Measurements from ENCODE around the gene SNX17.
A peak's percentile ranks its signal among the peaks of the same experiment; 100 is the strongest.
"Not testable (repeated sequence)": the region's sequence is repeated elsewhere in the genome, so short reads cannot be mapped to it uniquely, and the experiment has no call there.

SNX17 gene

GRCh38 chr2:27400348-27401135 lies 30.1 kb downstream of the SNX17 start:
- no peak for DNase-seq (ENCODE audit: low read depth in 2 of 2)

- DNase-seq (ENCODE audit: low read depth in 2 of 2), result no peak
Observed at GRCh38 chr2:27407798-27408491, 37.5 kb downstream of the SNX17 start.

GRCh38 chr2:27408601-27409320 lies 38.3 kb downstream of the SNX17 start:
- peak in 1 of 2 donors; percentile 17 for DNase-seq (ENCODE audit: low read depth in 2 of 2)

- DNase-seq (ENCODE audit: low read depth in 2 of 2), result peak; percentile 97 to 98
Observed at GRCh38 chr2:27409321-27410073, 39.1 kb downstream of the SNX17 start, which contains the start of gene PPM1G. PPM1G (minus strand) TSS chr2:27409591; CDS start chr2:27409422, 169 bp downstream.

GRCh38 chr2:27412419-27413152 lies 42.2 kb downstream of the SNX17 start:
- no peak for DNase-seq (ENCODE audit: low read depth in 2 of 2)

- DNase-seq (ENCODE audit: low read depth in 2 of 2), result no peak
Observed at GRCh38 chr2:27416151-27416550, 45.7 kb downstream of the SNX17 start.

DNA sequence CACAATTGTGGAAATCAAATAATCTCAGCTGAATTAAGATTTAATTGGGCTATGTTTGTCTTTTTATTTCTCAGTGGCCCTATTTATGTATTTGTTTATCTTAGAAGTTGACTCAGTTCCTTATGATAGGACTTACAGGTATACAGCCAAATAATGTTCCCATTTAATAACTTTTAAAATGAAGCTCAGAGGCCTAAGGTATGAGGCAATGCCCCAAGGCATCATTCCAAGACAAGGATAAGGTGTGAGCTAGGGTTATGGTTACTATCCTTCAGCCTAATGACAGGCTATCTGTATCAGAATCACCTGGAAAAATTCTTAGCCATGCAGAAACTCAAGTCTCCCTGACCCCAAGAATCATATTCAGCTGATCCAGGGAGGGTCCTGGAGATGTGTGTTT lies 50.6 kb downstream of the SNX17 start:
- no peak for DNase-seq (ENCODE audit: low read depth in 2 of 2)

- no peak for DNase-seq (ENCODE audit: low read depth in 2 of 2)
Observed at GRCh38 chr2:27421660-27422250, 51.3 kb downstream of the SNX17 start.

DNA sequence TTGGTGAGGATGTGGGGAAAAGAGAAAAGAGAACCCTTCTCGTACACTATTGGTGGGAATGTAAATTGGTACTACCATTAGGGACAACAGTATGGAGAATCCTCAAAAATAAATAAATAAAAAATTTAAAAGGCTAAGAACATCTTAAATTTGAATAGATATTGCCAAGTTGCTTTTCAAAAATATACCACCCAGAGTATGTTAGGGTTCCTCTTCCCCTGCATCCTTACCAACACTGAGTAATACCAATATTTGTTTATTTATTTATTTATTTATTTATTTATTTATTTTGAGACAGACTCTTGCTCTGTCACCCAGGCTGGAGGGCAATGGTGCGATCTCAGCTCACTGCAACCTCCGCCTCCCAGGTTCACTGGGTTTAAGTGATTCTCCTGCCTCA lies 52.5 kb downstream of the SNX17 start:
- no peak for DNase-seq (ENCODE audit: low read depth in 2 of 2)

GRCh38 chr2:27425039-27425438 lies 54.6 kb downstream of the SNX17 start:
- not testable (repeated sequence) for DNase-seq (ENCODE audit: low read depth in 2 of 2)

Data from stimulated activated CD8-positive, alpha-beta memory T cell treated with anti-CD3 and anti-CD28 coated beads, Interleukin-2, amount 100 ng/mL, for 48 hours (primary cell).